ENCODE data around the gene SLC34A3.

SLC34A3 gene

GRCh38 chr9:137276473-137277328, 46.0 kb downstream of the SLC34A3 start:
- DNase-seq (ENCODE audit: low read depth) = peak; percentile 41
- H3K4me3 ChIP-seq (ENCODE audit: low read depth, low read length) = peak overlapping the region; percentile 68
- TF ChIP-seq CTCF (IDR thresholded peaks at IDR 0.05; ENCODE audit: insufficient read depth, low read depth, low read length, missing control alignments) = no peak

GRCh38 chr9:137277329-137278041, 46.8 kb downstream of the SLC34A3 start, which contains the start of gene TOR4A:
TOR4A (plus strand) TSS chr9:137277726; CDS start chr9:137278690, 964 bp downstream.
- DNase-seq (ENCODE audit: low read depth) = peak; percentile 91
- TF ChIP-seq CTCF (IDR thresholded peaks at IDR 0.05; ENCODE audit: insufficient read depth, low read depth, low read length, missing control alignments) = no peak
- H3K4me3 ChIP-seq (ENCODE audit: low read depth, low read length) = peak within 1 kb of the TSS; percentile 68

GRCh38 chr9:137278061-137278701, 47.5 kb downstream of the SLC34A3 start:
- DNase-seq (ENCODE audit: low read depth) = peak; percentile 47
- peak overlapping the region; percentile 68 for H3K4me3 ChIP-seq (ENCODE audit: low read depth, low read length)
- TF ChIP-seq CTCF (IDR thresholded peaks at IDR 0.05; ENCODE audit: insufficient read depth, low read depth, low read length, missing control alignments) = no peak

GRCh38 chr9:137278721-137279711, 48.3 kb downstream of the SLC34A3 start:
- DNase-seq (ENCODE audit: low read depth) = no peak
- peak overlapping the region; percentile 68; the same call in 1 of the 2 replicates for H3K4me3 ChIP-seq (ENCODE audit: low read depth, low read length)
- TF ChIP-seq CTCF (IDR thresholded peaks at IDR 0.05; ENCODE audit: insufficient read depth, low read depth, low read length, missing control alignments) = no peak

- DNase-seq (ENCODE audit: low read depth) = no peak
- TF ChIP-seq CTCF (IDR thresholded peaks at IDR 0.05; ENCODE audit: insufficient read depth, low read depth, low read length, missing control alignments) = no peak
- H3K4me3 ChIP-seq (ENCODE audit: low read depth, low read length) = no peak overlapping the region
These were observed 49.2 kb downstream of the SLC34A3 start for GRCh38 chr9:137279741-137280473.
